Loucy (cell line): ENCODE results near the gene RER1.
A peak's percentile ranks its signal among the peaks of the same experiment; 100 is the strongest.

ENCODE experiments used
- EZH2phosphoT487 ChIP-seq: fragments of 200-600 bp; IDR thresholded peaks from 2 replicates; pipeline ENCODE4 v1.6.1; 2018; ENCODE audit warnings: antibody characterized with exemption, mild to moderate bottlenecking, moderate library complexity, borderline replicate concordance
- TF ChIP-seq, protein P1 (sequence below): fragments of 200-600 bp; sonication (generic); conservative IDR thresholded peaks from 2 replicates; pipeline ENCODE4 v1.5.1; 2014; ENCODE audit warnings: mild to moderate bottlenecking, antibody characterized with exemption, low read length

DNA sequence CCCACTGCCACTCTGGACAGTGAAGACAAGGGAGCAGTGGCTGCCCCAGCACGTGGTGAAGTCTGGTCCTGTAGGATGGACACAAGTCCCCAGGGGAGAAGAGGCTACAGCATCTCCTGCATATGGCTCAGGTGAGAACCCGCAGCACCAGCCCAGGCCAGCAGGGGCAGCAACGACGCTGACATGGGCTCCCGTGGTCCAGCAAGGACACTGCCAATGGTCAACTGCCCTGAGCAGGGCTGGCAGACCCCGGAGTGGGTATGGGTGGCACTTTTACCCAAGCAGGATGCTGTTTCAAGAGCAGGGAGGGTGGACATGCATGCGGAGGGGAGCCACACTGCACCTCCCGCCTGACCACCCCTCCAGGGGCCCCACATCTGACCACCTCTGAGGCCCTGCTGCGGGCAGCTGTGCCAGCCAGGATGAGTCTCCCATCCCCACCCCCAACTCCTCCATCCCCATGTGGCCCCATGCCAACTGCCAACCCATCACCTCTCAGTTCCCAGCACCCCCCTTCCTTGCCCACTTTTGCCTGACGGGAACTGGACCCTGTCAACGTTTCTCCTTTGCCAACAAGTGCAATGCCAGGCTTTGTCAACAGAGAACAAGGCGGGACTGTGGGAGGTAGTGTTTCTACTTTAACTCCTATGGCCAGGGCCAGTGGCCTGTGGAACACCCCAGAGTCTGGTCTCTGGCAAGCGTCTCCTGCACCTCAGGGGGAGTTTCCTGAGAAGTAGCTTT, 8.8 kb upstream of the RER1 start:
- no peak for TF ChIP-seq EZH2phosphoT487
- TF ChIP-seq, protein P1, sequence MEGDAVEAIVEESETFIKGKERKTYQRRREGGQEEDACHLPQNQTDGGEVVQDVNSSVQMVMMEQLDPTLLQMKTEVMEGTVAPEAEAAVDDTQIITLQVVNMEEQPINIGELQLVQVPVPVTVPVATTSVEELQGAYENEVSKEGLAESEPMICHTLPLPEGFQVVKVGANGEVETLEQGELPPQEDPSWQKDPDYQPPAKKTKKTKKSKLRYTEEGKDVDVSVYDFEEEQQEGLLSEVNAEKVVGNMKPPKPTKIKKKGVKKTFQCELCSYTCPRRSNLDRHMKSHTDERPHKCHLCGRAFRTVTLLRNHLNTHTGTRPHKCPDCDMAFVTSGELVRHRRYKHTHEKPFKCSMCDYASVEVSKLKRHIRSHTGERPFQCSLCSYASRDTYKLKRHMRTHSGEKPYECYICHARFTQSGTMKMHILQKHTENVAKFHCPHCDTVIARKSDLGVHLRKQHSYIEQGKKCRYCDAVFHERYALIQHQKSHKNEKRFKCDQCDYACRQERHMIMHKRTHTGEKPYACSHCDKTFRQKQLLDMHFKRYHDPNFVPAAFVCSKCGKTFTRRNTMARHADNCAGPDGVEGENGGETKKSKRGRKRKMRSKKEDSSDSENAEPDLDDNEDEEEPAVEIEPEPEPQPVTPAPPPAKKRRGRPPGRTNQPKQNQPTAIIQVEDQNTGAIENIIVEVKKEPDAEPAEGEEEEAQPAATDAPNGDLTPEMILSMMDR: peak; percentile 46
